Measurements from ENCODE around the gene CIB1.

CIB1 gene

GRCh38 chr15:90240856-90241255 is 7.1 kb upstream of the CIB1 start:
- no peak for DNase-seq (ENCODE audit: low spot score)

DNA sequence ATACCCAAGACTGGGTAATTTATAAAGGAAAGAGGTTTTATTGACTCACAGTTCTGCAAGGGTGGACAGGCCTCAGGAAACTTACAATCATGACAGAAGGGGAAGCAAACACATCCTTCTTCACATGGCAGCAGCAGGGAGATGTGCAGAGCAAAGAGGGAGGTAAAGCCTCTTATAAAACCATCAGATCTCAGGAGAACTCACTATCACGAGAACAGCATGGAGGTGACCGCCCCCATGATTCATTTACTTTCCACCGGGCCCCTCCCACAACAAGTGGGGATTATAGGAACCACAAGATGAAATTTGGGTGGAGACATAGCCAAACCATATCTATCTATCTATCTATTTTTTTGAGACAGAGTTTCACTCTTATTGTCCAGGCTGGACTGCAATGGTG is 5.6 kb upstream of the CIB1 start:
- no peak for DNase-seq (ENCODE audit: low spot score)

DNA sequence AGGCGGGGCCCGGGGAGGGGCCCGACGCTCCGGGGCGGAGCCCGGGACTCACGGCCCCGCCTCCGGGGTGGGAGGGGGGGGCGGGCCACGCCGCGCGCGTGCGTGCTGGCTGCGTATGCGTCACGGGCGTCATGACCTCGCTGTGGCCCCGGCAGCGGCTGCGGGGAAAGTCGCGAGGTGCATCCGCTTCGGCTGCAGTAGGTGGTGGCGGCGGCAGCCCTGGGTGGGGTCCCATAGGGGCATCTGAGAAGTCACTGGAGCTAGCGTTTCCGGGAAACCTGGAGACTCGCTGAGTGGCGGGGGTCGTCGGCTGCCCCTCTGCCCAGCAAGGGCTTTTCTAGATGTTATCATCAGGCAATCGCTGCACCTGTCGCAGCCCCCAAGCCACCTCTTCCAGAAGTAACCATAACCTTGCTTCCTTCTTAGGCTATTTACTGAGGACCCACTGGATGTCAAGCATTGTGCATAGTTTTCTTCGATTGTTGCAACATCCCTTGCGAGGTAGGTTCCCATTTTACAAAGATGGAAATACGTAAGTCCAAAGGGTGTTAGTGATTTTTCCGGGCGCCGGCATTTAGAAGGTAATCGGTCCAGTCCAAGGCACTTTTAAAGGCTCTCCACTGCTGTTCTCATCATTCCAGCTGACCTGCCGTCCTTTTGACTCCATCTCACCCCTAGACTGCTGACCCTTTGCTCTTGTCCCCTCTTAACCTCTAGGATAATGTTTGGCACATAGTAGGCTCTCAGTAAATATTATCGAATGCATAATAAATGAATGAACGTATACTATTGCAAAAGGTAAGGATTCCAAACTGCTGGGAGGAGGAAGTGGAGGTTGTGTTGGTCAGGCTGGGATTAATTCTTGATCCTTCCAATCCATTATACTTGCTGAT is 601 bp upstream of the CIB1 start, which contains the start of gene GDPGP1:
Gene GDPGP1, plus strand, starts transcription at position 114 of the 893 bp plus-strand sequence. CDS start 6,700 bp downstream, outside the sequence.
- peak; percentile 100 for DNase-seq (ENCODE audit: low spot score)

- no peak for DNase-seq (ENCODE audit: low spot score)
These were observed 777 bp downstream of the CIB1 start for GRCh38 chr15:90232941-90233386.

GRCh38 chr15:90232196-90232595 is 1.5 kb downstream of the CIB1 start:
- DNase-seq (ENCODE audit: low spot score) = no peak

- no peak for DNase-seq (ENCODE audit: low spot score)
These were observed 2.4 kb downstream of the CIB1 start for GRCh38 chr15:90231028-90232017.

- no peak for DNase-seq (ENCODE audit: low spot score)
These were observed 3.1 kb downstream of the CIB1 start for GRCh38 chr15:90230610-90231009.

GRCh38 chr15:90230071-90230494 is 3.7 kb downstream of the CIB1 start:
- no peak for DNase-seq (ENCODE audit: low spot score)

DNA sequence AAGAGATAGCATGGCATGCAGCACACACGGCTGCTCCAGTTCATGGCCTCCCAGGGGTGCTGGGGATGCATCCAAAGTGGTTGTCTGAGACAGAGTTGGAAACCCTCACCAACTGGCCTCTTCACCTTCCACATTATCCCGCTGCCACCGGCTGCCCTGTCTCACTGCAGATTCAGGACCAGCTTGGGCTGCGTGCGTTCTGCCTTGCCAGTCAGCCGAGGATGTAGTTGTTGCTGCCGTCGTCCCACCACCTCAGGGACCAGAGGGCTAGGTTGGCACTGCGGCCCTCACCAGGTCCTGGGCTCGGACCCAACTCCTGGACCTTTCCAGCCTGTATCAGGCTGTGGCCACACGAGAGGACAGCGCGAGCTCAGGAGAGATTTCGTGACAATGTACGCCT is 4.8 kb downstream of the CIB1 start:
- DNase-seq (ENCODE audit: low spot score) = no peak

GRCh38 chr15:90227816-90228772 is 5.6 kb downstream of the CIB1 start:
- DNase-seq (ENCODE audit: low spot score) = no peak

DNA sequence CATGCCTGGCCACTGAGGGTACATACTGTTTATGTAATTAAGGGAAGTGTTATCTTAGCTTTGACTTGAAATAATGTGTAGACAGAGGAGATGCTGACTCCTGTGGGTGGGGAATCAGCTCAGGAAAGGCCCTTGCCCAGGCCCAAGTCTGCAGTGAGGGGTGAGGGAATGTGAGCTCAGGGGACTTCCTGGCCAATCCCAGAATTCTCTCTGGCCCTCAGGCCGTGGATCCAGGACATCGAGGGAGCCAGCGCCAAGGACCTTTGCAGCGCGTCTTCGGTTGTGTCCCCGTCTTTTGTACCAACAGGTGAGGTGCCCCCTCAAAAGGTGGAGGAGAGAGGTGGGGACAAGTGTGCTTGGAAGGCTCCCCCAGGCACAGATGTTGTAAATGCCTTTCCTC is 6.4 kb downstream of the CIB1 start:
- DNase-seq (ENCODE audit: low spot score) = no peak

DNA sequence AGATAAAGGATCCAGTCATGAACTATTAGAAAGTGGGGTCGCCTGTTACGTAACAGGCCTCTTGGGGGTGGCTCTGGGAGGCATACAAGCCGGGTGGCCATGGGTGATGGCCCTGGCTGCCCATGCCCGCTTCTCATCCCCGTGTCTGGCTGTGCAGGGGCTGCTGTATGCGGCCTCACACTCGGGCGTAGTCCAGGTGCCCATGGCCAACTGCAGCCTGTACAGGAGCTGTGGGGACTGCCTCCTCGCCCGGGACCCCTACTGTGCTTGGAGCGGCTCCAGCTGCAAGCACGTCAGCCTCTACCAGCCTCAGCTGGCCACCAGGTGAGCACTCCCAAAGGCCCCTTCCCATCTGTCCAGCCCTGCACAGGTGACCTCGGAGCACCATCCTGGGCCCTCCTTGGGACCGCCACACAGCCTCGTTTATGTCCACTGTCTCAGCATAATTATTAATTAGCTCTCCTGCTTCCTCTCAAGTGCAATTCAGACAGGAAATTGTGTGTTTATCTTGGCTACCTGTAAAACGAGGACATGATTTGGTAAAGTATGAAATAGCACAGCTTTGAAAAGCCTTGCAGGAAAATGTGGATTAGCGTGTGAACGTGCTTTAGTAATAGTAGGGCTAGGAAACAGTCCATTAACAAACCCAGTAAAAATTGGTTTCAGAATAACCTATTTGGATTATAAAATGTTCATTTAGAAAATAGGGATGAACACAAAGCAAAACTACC is 8.1 kb downstream of the CIB1 start:
- DNase-seq (ENCODE audit: low spot score) = no peak

DNA sequence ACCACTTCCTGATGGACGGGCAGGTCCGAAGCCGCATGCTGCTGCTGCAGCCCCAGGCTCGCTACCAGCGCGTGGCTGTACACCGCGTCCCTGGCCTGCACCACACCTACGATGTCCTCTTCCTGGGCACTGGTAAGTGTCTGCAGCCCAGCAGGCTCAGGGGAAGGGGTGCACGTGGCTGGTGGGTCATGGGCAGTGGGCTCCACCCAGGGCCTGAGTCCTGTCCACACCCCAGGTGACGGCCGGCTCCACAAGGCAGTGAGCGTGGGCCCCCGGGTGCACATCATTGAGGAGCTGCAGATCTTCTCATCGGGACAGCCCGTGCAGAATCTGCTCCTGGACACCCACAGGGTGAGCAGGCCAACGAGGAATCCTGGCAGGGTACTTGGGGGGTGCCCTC is 8.7 kb downstream of the CIB1 start:
- no peak for DNase-seq (ENCODE audit: low spot score)

DNA sequence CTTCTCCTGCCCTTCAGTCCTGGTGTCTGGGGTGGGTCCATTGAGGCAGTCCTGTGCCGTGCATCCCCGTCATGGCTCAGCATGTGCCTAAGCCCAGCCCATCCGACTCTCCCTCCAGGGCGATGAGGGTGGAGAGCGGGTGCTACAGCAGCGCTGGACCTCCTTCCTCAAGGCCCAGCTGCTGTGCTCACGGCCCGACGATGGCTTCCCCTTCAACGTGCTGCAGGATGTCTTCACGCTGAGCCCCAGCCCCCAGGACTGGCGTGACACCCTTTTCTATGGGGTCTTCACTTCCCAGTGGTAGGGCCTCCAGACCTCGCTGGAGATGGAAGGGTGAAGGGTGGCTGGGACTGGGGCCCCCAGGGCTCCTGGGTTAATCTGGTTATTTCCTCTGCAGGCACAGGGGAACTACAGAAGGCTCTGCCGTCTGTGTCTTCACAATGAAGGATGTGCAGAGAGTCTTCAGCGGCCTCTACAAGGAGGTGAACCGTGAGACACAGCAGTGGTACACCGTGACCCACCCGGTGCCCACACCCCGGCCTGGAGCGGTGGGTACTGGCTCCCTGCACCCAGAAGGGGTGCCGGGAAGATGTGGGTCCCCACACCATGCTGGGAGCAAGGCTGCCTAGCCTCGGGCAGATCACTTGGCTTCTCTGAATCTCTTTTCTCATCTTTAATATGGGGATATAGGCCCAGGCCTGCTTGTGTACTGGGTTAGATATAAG is 10.1 kb downstream of the CIB1 start:
- no peak for DNase-seq (ENCODE audit: low spot score)

GRCh38 chr15:90222547-90222946 is 11.2 kb downstream of the CIB1 start:
- DNase-seq (ENCODE audit: low spot score) = no peak

DNA sequence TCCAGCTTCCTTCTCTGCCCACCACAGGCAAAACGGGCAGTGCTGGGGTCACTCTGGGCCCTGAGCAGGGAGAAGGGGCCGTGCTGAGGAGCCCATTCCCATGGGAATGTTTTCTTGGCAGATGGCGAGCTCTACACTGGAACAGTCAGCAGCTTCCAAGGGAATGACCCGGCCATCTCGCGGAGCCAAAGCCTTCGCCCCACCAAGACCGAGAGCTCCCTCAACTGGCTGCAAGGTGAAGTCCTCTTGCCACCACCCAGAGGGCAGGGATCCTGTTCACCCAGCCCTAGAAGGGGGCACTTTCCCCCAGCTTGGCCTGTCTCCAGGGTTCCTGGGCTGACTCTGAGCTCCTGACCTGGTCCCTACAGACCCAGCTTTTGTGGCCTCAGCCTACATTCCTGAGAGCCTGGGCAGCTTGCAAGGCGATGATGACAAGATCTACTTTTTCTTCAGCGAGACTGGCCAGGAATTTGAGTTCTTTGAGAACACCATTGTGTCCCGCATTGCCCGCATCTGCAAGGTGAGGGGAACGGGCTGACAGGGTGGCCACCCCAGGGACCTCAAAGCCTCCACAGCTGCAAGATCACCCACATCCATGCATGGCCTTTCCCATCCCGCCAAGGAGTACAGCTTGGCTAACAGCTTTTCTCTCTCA is 12.4 kb downstream of the CIB1 start:
- DNase-seq (ENCODE audit: low spot score) = peak; percentile 94

- peak; percentile 74 for DNase-seq (ENCODE audit: low spot score)
These were observed 14.2 kb downstream of the CIB1 start for GRCh38 chr15:90219421-90220141.

DNA sequence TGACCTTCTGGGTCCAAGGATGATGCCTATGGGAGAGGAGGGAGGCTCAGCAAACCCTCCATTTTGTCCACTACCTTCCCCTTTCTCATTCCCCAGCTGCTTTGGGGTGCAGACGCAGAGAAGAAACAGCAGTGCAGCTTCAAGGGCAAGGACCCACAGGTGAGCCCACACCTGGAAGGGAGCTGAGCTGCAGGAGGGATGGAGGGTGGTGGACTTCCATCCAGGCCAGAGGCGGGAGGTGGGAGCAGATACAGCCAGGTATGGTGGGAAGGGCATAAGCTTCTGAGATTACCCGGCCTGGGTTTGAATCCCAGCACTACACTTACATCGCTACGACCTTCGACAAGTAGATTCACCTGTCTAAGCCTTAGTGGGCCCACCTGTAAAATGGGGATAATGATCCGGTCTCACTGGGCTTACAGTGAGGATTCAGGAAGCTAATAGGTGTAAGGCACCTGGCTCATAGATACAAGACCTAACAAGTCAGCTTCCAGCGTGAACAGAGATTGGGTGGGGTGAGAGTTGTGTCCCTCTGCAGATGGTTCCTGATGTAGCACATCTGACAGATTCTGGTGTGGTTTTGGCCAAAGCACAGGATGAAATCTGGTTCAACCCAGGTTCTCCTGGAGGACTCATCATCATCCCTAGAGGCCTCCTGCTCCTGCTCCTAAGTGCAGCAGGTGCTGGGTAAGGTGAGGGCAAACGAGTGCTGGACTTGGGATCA is 15.9 kb downstream of the CIB1 start:
- DNase-seq (ENCODE audit: low spot score) = no peak
